GM12878 (cell line): ENCODE results near the gene TTC31. TPM values are rescaled to one million over a fixed set of nuclear protein-coding genes. Genes with fewer than 3 reads are reported as not detected.
A peak's percentile ranks its signal among the peaks of the same experiment; 100 is the strongest.

ENCODE experiments used
- ATAC-seq: fragments of 200-7000 bp; cut with Tn5 transposase; 3 replicates; pipeline ENCODE4 v1.9.1; 2020; ENCODE audit warnings: mild to moderate bottlenecking, moderate library complexity
- BruUV-seq: library from RNA; stranded (reverse); fragments of 400-500 nt; replicated peaks from 2 replicates; lab custom pipeline; 2021; lab: Mats Ljungman, UMichigan
- CTCF ChIA-PET: fragments of 300-600 bp; sonication (Branson Sonifier 250); formaldehyde crosslinking; extraction: SDS; loops from one replicate; lab custom pipeline; 2021; ENCODE audit warnings: inconsistent platforms; lab: Yijun Ruan, JAX
- POLR2A ChIA-PET: fragments of 350-600 bp; formaldehyde crosslinking; extraction: SDS; loops from one replicate; lab custom pipeline; 2021; ENCODE audit warnings: inconsistent platforms; lab: Charles Lee
- RAD21 ChIA-PET: fragments of 300-600 bp; sonication (Branson Sonifier 250); formaldehyde crosslinking; loops from one replicate; lab custom pipeline; 2023; ENCODE audit warnings: antibody characterized with exemption; ENCODE audit not compliant: unreplicated experiment; lab: Charles Lee
- SMC1A ChIA-PET: fragments of 300-600 bp; sonication (Branson Sonifier 250); formaldehyde crosslinking; loops from one replicate; lab custom pipeline; 2023; ENCODE audit not compliant: unreplicated experiment, uncharacterized antibody; lab: Charles Lee
- DNase-seq: peaks from one replicate; pipeline ENCODE4 v3.0.0-alpha.2; 2011; ENCODE audit warnings: low read depth, low spot score
- FAIRE-seq: peaks from 3 replicates; lab custom pipeline; 2011; peaks lifted over from hg19 to GRCh38; lab: Jason Lieb, UNC
- H2AFZ ChIP-seq: 2 replicates; pipeline ENCODE4 v1.6.0; 2011; ENCODE audit warnings: low read depth, low read length, control low read depth; ENCODE audit not compliant: control insufficient read depth
- H3K27ac ChIP-seq: 2 replicates; pipeline ENCODE4 v1.5.1; 2011; ENCODE audit warnings: control low read depth; ENCODE audit not compliant: control insufficient read depth, insufficient read depth
- H3K27me3 ChIP-seq, 2 experiments: replicated peaks in 1 of 2; 2 replicates each; pipeline versions ENCODE4 v1.6.0 to v1.6.1; 2011; ENCODE audit warnings: low read length in 1 of 2; ENCODE audit not compliant: control insufficient read depth in 2 of 2, insufficient read depth in 2 of 2
- H3K36me3 ChIP-seq, 2 experiments: 2 replicates each; pipeline ENCODE4 v1.5.1; 2011; ENCODE audit warnings: low read length in 1 of 2; ENCODE audit not compliant: control insufficient read depth in 2 of 2, insufficient read depth in 2 of 2
- H3K4me1 ChIP-seq: 2 replicates; pipeline ENCODE4 v1.6.1; 2011; ENCODE audit warnings: mild to moderate bottlenecking, low read length, moderate library complexity, mixed read lengths; ENCODE audit not compliant: control insufficient read depth, insufficient read depth
- H3K4me2 ChIP-seq: 2 replicates; pipeline ENCODE4 v1.6.0; 2011; ENCODE audit warnings: control low read depth; ENCODE audit not compliant: control insufficient read depth, insufficient read depth
- H3K4me3 ChIP-seq: fragments of 200-600 bp; sonication (generic); 2 replicates; pipeline ENCODE4 v1.5.1; 2016
- H3K79me2 ChIP-seq: 2 replicates; pipeline ENCODE4 v1.6.0; 2011; ENCODE audit warnings: low read length; ENCODE audit not compliant: control insufficient read depth, insufficient read depth
- H3K9ac ChIP-seq: 2 replicates; pipeline ENCODE4 v1.8.0; 2011; ENCODE audit warnings: low read length, control low read depth, mixed read lengths; ENCODE audit not compliant: control insufficient read depth, insufficient read depth
- H3K9me3 ChIP-seq: replicated peaks from 3 replicates; pipeline ENCODE4 v1.5.1; 2011; ENCODE audit warnings: mild to moderate bottlenecking, low read length; ENCODE audit not compliant: control insufficient read depth, insufficient read depth
- H4K20me1 ChIP-seq: 2 replicates; pipeline ENCODE4 v1.6.0; 2011; ENCODE audit not compliant: control insufficient read depth, insufficient read depth
- CREB1 ChIP-seq: IDR thresholded peaks from 2 replicates; pipeline ENCODE4 v1.6.1; 2012; ENCODE audit warnings: low read depth, mild to moderate bottlenecking, inconsistent platforms
- EP300 ChIP-seq, 2 experiments: fragments of 150-350 bp in 1 of 2; IDR thresholded peaks; 2 replicates each; pipeline ENCODE4 v1.6.1; 2011 to 2012; ENCODE audit warnings: low read depth in 2 of 2, low read length in 2 of 2, borderline replicate concordance in 1 of 2, improper control_type of control experiment in 1 of 2, inconsistent platforms in 1 of 2; ENCODE audit not compliant: control insufficient read depth in 1 of 2
- FOXM1 ChIP-seq: IDR thresholded peaks from 2 replicates; pipeline ENCODE4 v1.6.1; 2012; ENCODE audit warnings: low read depth, mild to moderate bottlenecking, inconsistent platforms, low read length, moderate library complexity
- KDM1A ChIP-seq: fragments of 200-600 bp; sonication (generic); IDR thresholded peaks from 2 replicates; pipeline ENCODE4 v1.6.1; 2016; ENCODE audit warnings: borderline replicate concordance
- RBBP5 ChIP-seq: fragments of 200-600 bp; sonication (generic); conservative IDR thresholded peaks from 2 replicates; pipeline ENCODE4 v1.6.1; 2016
- RELA ChIP-seq: fragments of 450-650 bp; IDR thresholded peaks from 2 replicates; pipeline ENCODE4 v1.8.0; 2014; ENCODE audit warnings: borderline replicate concordance; ENCODE audit not compliant: partially characterized antibody
- TARDBP ChIP-seq: IDR thresholded peaks from 2 replicates; pipeline ENCODE4 v1.6.1; 2016; ENCODE audit warnings: borderline replicate concordance
- YBX1 ChIP-seq: fragments of 450-650 bp; IDR thresholded peaks from 2 replicates; pipeline ENCODE4 v1.6.1; 2016; ENCODE audit warnings: antibody characterized with exemption
- ZNF622 ChIP-seq: fragments of 450-650 bp; IDR thresholded peaks from 2 replicates; pipeline ENCODE4 v1.6.1; 2017; ENCODE audit warnings: mild to moderate bottlenecking, inconsistent platforms
- WGBS: methylation state at CpG from one replicate; pipeline ENCODE4 v1.1.6; 2016; ENCODE audit warnings: low lambda C conversion rate; ENCODE audit not compliant: insufficient replicate concordance, insufficient coverage; ENCODE audit errors: missing lambda C conversion rate; 5-methylcytosine and 5-hydroxymethylcytosine counted together
- in situ Hi-C: fragments of 300-500 bp; cut with MboI; formaldehyde crosslinking; loops from 9 replicates; pipeline ENCODE4 v1.14.3; 2018; ENCODE audit warnings: mixed read lengths
- intact Hi-C: fragments of 100-400 bp; cut with micrococcal nuclease; formaldehyde crosslinking; loops from one replicate; pipeline ENCODE4 v1.14.2; 2022; ENCODE audit not compliant: unreplicated experiment
- polyA plus RNA-seq, 11 experiments: library from polyadenylated mRNA; depleted of rRNA in 4 of 11; unstranded in 6 of 11; stranded (reverse) in 5 of 11; fragments of >200 nt; fragmentation: Nextera tagmentation in 4 of 11; fragmentation: Illumina TruSeq in 1 of 11; extraction: Ambion mirVana in 4 of 11; extraction: Trizol in 1 of 11; gene quantifications; 1 replicate in 1 of 11; 2 replicates in 10 of 11; pipeline versions ENCODE4 v1.2.1 to v1.2.3, GENCODE V29; 2011 to 2016; ENCODE audit warnings: inconsistent platforms in 2 of 11, missing spikeins in 2 of 11, low read depth in 1 of 11
- total RNA-seq, 4 experiments: library from RNA; depleted of rRNA in 3 of 4; stranded (reverse); fragments of >200 nt in 3 of 4; fragmentation: Illumina TruSeq in 1 of 4; extraction: Trizol in 1 of 4; gene quantifications; 2 replicates each; pipeline versions ENCODE4 v1.2.1 to v1.2.3, GENCODE V29; 2013 to 2021
- TF ChIP-seq, protein P1 (sequence below): fragments of 450-650 bp; formaldehyde crosslinking; IDR thresholded peaks from 2 replicates; pipeline ENCODE4 v1.4.0; 2022; ENCODE audit warnings: mild to moderate bottlenecking, moderate library complexity
- TF ChIP-seq, protein P2 (sequence below): fragments of 450-650 bp; IDR thresholded peaks from 2 replicates; pipeline ENCODE4 v1.6.1; 2017; ENCODE audit warnings: borderline replicate concordance

The TTC31 gene
- total and polyA plus RNA-seq, 10 of the 15 experiments (the other 5 are each of a cell fraction or from before 2014, with no cell fraction given), result 6.5 to 34.9 (median 25.9) TPM

DNA sequence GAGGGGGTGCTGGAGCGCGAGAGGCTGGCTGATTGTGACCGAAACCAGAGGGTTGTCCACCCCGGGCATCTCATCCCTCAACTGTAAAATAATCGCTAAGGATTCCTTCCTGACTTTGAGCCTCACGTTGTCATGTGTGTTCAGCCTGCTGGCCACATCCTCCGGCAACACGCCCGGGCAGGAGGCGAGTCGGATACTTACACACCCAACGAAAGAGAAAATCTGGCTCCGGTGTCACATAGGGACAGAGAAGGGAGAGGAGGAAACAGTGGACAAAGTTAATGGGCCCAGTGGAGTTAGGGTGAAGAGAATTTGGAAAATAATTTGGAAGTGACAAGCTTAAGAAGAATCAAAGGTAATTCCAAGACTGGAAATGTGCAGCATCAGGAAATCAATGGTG lies 33.8 kb downstream of the TTC31 start:
- 75% methylated on average over 13 of the region's 13 CpGs for WGBS
- no peaks in the 10 kb centered on the region for H4K20me1 ChIP-seq
- H3K4me2 ChIP-seq, result peak overlapping the region; percentile 96; the same call in 1 of the 2 replicates
- ChIA-PET RAD21 (no interaction called here), POLR2A (interaction anchor here (1.2 kb wide), 1 partner anchor 12 kb away, joined by 3 read pairs; no protein-coding TSS in a partner anchor), SMC1A (interaction anchor here (1.5 kb wide), 1 partner anchor 15 kb away, joined by 3 read pairs; no protein-coding TSS in a partner anchor), CTCF (no interaction called here)
- no peak for FAIRE-seq
- in situ Hi-C loops, result no loop called here
- BruUV-seq, result no TSS peak
- H3K27ac ChIP-seq, result no peak overlapping the region
- H3K4me1 ChIP-seq, result peaks cover 13% of the 10 kb centered on the region; the same call in 1 of the 2 replicates
- H3K4me3 ChIP-seq, result peak overlapping the region; percentile 31; the same call in 1 of the 2 replicates
- no peak for DNase-seq
- H3K79me2 ChIP-seq, result no peaks in the 10 kb centered on the region
- no peaks in the 10 kb centered on the region for H3K36me3 ChIP-seq
- H2AFZ ChIP-seq, result 0 out of 2 replicates have a peak overlapping the region, but pooled peaks have one; percentile 69
- peaks cover 18 to 31% of the 10 kb centered on the region in 2 experiments for H3K27me3 ChIP-seq
- no peaks in the 10 kb centered on the region; the same call in 2 of the 3 replicates for H3K9me3 ChIP-seq
- H3K9ac ChIP-seq, result no peak overlapping the region
- ATAC-seq, result no peak
- intact Hi-C loops, result no loop called here
- no peak for TF ChIP-seq EP300 (IDR thresholded peaks at IDR 0.05; ENCODE audit: borderline replicate concordance in 1 of 2, control insufficient read depth in 1 of 2, low read depth in 2 of 2, low read length in 2 of 2)
- TF ChIP-seq RBBP5, result no peak
- no peak for TF ChIP-seq FOXM1
- TF ChIP-seq TARDBP, result no peak
- TF ChIP-seq KDM1A, result no peak
- TF ChIP-seq, protein P1, sequence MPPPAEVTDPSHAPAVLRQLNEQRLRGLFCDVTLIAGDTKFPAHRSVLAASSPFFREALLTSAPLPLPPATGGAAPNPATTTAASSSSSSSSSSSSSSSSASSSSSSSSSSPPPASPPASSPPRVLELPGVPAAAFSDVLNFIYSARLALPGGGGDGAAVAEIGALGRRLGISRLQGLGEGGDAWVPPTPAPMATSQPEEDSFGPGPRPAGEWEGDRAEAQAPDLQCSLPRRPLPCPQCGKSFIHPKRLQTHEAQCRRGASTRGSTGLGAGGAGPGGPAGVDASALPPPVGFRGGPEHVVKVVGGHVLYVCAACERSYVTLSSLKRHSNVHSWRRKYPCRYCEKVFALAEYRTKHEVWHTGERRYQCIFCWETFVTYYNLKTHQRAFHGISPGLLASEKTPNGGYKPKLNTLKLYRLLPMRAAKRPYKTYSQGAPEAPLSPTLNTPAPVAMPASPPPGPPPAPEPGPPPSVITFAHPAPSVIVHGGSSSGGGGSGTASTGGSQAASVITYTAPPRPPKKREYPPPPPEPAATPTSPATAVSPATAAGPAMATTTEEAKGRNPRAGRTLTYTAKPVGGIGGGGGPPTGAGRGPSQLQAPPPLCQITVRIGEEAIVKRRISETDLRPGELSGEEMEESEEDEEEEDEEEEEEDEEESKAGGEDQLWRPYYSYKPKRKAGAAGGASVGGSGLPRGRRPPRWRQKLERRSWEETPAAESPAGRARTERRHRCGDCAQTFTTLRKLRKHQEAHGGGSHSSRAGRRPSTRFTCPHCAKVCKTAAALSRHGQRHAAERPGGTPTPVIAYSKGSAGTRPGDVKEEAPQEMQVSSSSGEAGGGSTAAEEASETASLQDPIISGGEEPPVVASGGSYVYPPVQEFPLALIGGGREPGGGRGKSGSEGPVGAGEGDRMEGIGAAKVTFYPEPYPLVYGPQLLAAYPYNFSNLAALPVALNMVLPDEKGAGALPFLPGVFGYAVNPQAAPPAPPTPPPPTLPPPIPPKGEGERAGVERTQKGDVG (CRISPR knock-in tag), result no peak
- no peak for TF ChIP-seq CREB1
- no peak for TF ChIP-seq RELA
- TF ChIP-seq ZNF622, result no peak
- TF ChIP-seq YBX1, result no peak
- TF ChIP-seq, protein P2, sequence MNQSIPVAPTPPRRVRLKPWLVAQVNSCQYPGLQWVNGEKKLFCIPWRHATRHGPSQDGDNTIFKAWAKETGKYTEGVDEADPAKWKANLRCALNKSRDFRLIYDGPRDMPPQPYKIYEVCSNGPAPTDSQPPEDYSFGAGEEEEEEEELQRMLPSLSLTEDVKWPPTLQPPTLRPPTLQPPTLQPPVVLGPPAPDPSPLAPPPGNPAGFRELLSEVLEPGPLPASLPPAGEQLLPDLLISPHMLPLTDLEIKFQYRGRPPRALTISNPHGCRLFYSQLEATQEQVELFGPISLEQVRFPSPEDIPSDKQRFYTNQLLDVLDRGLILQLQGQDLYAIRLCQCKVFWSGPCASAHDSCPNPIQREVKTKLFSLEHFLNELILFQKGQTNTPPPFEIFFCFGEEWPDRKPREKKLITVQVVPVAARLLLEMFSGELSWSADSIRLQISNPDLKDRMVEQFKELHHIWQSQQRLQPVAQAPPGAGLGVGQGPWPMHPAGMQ, result no peak
- TF ChIP-seq, all 136 proteins: peak for 0
